Peyer's patch (tissue), 4 donors: Measurements from ENCODE around the gene MMP10.
"Not testable (repeated sequence)": the region's sequence is repeated elsewhere in the genome, so short reads cannot be mapped to it uniquely, and the experiment has no call there.

ENCODE experiments used
- CTCF ChIP-seq, 6 experiments: fragments of 450-650 bp in 4 of 6; fragments of 200-600 bp in 2 of 6; sonication (generic) in 1 of 6; IDR thresholded peaks; one replicate each; pipeline ENCODE4 v1.5.1; 2017 to 2019; ENCODE audit warnings: antibody characterized with exemption in 6 of 6, mild to moderate bottlenecking in 3 of 6, moderate library complexity in 1 of 6
- POLR2A ChIP-seq, 2 donors: fragments of 450-650 bp; IDR thresholded peaks; one replicate each; pipeline ENCODE4 v1.5.1; 2017; ENCODE audit warnings: antibody characterized with exemption in 2 of 2, mild to moderate bottlenecking in 2 of 2, moderate library complexity in 2 of 2

GRCh38 chr11:102746746-102747578, 33.5 kb downstream of the MMP10 start:
- TF ChIP-seq CTCF, POLR2A (IDR thresholded peaks at IDR 0.05): not testable (repeated sequence)
